ENCODE data around the gene KNDC1.
"Not testable (repeated sequence)": the region's sequence is repeated elsewhere in the genome, so short reads cannot be mapped to it uniquely, and the experiment has no call there.

The KNDC1 gene

DNA sequence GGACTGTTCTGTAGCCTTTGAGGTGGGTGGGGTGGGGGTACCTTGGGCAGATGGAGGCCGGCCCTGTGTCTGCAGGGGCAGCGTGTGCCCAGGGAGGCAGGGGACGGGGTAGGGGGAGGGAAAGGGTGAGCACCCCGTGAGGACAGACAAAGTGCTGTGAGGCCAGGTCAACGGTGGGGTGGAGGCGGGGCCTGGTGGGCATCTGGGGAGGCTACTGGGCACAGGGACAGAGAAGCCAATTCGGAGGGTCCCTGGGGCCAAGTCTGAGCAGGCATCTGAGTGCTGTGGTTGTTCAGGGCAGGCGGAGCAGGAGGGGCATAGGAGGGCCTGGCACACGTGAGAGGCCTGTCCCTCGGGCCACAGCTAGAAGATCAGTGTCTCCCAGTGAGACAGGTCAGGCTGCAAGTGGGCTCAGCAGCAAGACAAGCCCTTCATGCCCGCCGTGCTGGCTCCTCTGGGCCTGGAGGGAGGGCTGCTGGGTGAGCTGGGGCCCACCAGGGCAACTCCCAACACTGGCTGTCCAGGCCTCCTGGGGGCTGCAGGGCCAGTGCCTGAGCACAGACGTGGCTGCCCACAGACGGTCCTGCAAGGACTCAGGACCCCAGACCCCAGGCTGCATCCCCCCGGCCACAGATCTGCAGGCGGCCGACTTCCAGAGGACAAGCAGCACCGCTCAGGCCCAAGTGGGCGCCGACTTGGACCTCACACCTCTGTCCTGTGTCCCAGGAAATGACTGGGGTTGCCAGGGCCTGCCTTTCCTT is 26.4 kb upstream of the KNDC1 start:
- H3K4me1 ChIP-seq (ENCODE audit: insufficient read depth, low read length, severe bottlenecking) = no peaks in the 10 kb centered on the region
- no peaks in the 10 kb centered on the region for H3K27me3 ChIP-seq (ENCODE audit: insufficient read depth, low read length)
- no peaks in the 10 kb centered on the region for H3K9me2 ChIP-seq (ENCODE audit: low read depth, low read length)
- no peak overlapping the region for H3K9ac ChIP-seq (ENCODE audit: low read length)
- no peaks in the 10 kb centered on the region for H3K79me2 ChIP-seq (ENCODE audit: insufficient read depth, low read length)
- no peaks in the 10 kb centered on the region for H3K36me3 ChIP-seq (ENCODE audit: insufficient read depth, low read length)
- no peaks in the 10 kb centered on the region for H3K9me3 ChIP-seq (ENCODE audit: low read length)
- no peak overlapping the region for H3K27ac ChIP-seq (ENCODE audit: low read depth, low read length, poor library complexity, severe bottlenecking)
- no peaks in the 10 kb centered on the region for H4K20me1 ChIP-seq (ENCODE audit: insufficient read depth, low read length)
- H3F3A ChIP-seq (ENCODE audit: insufficient read depth, low read length) = no peaks in the 10 kb centered on the region
- no peak for TF ChIP-seq EZH2 (IDR thresholded peaks at IDR 0.05; ENCODE audit: borderline replicate concordance, low read length)
- TF ChIP-seq, protein P1, sequence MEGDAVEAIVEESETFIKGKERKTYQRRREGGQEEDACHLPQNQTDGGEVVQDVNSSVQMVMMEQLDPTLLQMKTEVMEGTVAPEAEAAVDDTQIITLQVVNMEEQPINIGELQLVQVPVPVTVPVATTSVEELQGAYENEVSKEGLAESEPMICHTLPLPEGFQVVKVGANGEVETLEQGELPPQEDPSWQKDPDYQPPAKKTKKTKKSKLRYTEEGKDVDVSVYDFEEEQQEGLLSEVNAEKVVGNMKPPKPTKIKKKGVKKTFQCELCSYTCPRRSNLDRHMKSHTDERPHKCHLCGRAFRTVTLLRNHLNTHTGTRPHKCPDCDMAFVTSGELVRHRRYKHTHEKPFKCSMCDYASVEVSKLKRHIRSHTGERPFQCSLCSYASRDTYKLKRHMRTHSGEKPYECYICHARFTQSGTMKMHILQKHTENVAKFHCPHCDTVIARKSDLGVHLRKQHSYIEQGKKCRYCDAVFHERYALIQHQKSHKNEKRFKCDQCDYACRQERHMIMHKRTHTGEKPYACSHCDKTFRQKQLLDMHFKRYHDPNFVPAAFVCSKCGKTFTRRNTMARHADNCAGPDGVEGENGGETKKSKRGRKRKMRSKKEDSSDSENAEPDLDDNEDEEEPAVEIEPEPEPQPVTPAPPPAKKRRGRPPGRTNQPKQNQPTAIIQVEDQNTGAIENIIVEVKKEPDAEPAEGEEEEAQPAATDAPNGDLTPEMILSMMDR (IDR thresholded peaks at IDR 0.05; ENCODE audit: low read length) = no peak
- H3K4me2 ChIP-seq (ENCODE audit: low read length) = no peak overlapping the region
- no peak overlapping the region for H3K4me3 ChIP-seq (ENCODE audit: low read depth, low read length, poor library complexity, severe bottlenecking)
- H2AFZ ChIP-seq (ENCODE audit: low read length) = no peak overlapping the region

DNA sequence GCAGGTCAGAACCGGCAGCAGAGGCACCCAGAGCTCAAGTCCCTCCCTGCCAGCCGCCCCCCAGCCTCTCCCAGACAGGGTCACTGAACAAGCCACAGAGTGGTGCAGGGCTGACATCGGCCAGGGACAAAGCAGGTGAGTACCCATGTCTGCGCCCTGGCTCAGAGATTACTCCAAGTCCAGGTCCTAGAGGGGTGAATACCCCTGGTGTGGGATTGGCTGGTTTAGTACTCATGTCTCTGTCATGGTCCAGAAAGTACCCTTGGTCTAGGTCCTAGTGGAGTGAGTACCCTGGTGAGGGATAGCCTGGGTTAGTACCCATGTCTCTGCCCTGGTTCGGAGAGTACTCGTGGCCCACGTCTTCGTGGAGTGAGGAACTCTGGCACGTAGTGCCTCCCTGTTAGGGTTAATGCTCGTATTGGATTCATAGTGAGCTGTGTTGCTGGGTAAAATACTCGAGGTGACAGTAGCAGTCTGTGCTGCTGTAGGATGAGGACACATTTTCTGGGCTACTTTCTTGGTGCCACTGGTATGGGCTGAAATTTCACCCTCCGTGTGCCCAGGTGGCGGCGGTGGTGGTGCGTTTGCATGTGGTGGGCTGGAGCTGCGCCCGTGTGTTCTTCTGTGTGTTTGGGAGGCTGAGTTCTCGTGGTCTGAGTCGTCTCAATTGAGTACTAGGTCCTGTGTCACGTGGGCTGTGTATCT is 25.5 kb upstream of the KNDC1 start:
- H3K4me2 ChIP-seq (ENCODE audit: low read length) = no peak overlapping the region
- no peaks in the 10 kb centered on the region for H3K4me1 ChIP-seq (ENCODE audit: insufficient read depth, low read length, severe bottlenecking)
- no peaks in the 10 kb centered on the region for H4K20me1 ChIP-seq (ENCODE audit: insufficient read depth, low read length)

DNA sequence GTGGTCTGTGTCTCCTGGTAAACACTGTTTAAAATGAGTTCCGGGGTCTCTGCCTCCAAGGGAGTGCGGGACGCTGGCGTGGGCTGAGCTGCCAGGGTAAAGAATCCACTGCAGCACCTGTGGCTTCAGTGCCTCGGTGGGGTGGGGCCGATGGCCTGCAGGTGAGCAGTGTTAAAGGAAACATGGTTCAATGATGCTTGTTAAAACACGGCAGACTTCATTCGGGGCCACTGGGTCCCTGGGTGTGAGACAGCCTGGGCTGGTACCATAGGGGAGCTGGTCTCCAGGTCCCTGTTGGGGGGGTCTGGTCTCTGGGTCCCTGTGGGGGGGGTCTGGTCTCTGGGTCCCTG is 24.9 kb upstream of the KNDC1 start:
- H2AFZ ChIP-seq (ENCODE audit: low read length) = no peak overlapping the region
- no peak for TF ChIP-seq EZH2 (IDR thresholded peaks at IDR 0.05; ENCODE audit: borderline replicate concordance, low read length)
- TF ChIP-seq, protein P1 (IDR thresholded peaks at IDR 0.05; ENCODE audit: low read length) = no peak
- H3K9ac ChIP-seq (ENCODE audit: low read length) = no peak overlapping the region
- H3K27me3 ChIP-seq (ENCODE audit: insufficient read depth, low read length) = no peaks in the 10 kb centered on the region
- no peak overlapping the region for H3K4me3 ChIP-seq (ENCODE audit: low read depth, low read length, poor library complexity, severe bottlenecking)
- no peaks in the 10 kb centered on the region for H4K20me1 ChIP-seq (ENCODE audit: insufficient read depth, low read length)
- H3K4me1 ChIP-seq (ENCODE audit: insufficient read depth, low read length, severe bottlenecking) = no peaks in the 10 kb centered on the region
- H3K27ac ChIP-seq (ENCODE audit: low read depth, low read length, poor library complexity, severe bottlenecking) = no peak overlapping the region
- H3K4me2 ChIP-seq (ENCODE audit: low read length) = no peak overlapping the region
- H3K9me2 ChIP-seq (ENCODE audit: low read depth, low read length) = no peaks in the 10 kb centered on the region
- no peaks in the 10 kb centered on the region for H3K79me2 ChIP-seq (ENCODE audit: insufficient read depth, low read length)
- H3K36me3 ChIP-seq (ENCODE audit: insufficient read depth, low read length) = no peaks in the 10 kb centered on the region
- H3F3A ChIP-seq (ENCODE audit: insufficient read depth, low read length) = no peaks in the 10 kb centered on the region
- no peaks in the 10 kb centered on the region for H3K9me3 ChIP-seq (ENCODE audit: low read length)

More for the DNA sequence above, 25.5 kb upstream of the KNDC1 start:
- H3K36me3 ChIP-seq (ENCODE audit: insufficient read depth, low read length) = no peaks in the 10 kb centered on the region
- H3F3A ChIP-seq (ENCODE audit: insufficient read depth, low read length) = no peaks in the 10 kb centered on the region
- no peaks in the 10 kb centered on the region for H3K79me2 ChIP-seq (ENCODE audit: insufficient read depth, low read length)
- H3K4me3 ChIP-seq (ENCODE audit: low read depth, low read length, poor library complexity, severe bottlenecking) = no peak overlapping the region
- no peaks in the 10 kb centered on the region for H3K9me2 ChIP-seq (ENCODE audit: low read depth, low read length)
- TF ChIP-seq, protein P1 (IDR thresholded peaks at IDR 0.05; ENCODE audit: low read length) = no peak
- TF ChIP-seq EZH2 (IDR thresholded peaks at IDR 0.05; ENCODE audit: borderline replicate concordance, low read length) = no peak
- no peaks in the 10 kb centered on the region for H3K9me3 ChIP-seq (ENCODE audit: low read length)
- H3K27ac ChIP-seq (ENCODE audit: low read depth, low read length, poor library complexity, severe bottlenecking) = no peak overlapping the region
- no peak overlapping the region for H3K9ac ChIP-seq (ENCODE audit: low read length)
- no peaks in the 10 kb centered on the region for H3K27me3 ChIP-seq (ENCODE audit: insufficient read depth, low read length)
- H2AFZ ChIP-seq (ENCODE audit: low read length) = no peak overlapping the region

DNA sequence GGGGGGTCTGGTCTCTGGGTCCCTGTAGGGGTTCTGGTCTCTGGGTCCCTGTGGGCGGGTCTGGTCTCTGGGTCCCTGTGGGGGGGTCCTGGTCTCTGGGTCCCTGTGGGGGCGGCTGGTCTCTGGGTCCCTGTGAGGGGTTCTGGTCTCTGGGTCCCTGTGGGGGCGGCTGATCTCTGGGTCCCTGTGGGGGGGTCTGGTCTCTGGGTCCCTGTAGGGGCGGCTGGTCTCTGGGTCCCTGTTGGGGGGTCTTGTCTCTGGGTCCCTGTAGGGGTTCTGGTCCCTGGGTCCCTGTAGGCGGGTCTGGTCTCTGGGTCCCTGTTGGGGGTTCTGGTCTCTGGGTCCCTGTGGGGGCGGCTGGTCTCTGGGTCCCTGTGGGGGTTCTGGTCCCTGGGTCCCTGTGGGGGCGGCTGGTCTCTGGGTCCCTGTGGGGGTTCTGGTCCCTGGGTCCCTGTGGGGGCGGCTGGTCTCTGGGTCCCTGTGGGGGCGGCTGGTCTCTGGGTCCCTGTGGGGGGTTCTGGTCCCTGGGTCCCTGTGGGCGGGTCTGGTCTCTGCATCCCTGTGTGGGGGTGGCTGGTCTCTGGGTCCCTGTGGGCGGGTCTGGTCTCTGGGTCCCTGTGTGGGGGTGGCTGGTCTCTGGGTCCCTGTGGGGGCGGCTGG is 22.4 kb upstream of the KNDC1 start:
- H3K27ac ChIP-seq (ENCODE audit: low read depth, low read length, poor library complexity, severe bottlenecking); H3K9me2 ChIP-seq (ENCODE audit: low read depth, low read length); H3K4me1 ChIP-seq (ENCODE audit: insufficient read depth, low read length, severe bottlenecking); H3K9me3 ChIP-seq (ENCODE audit: low read length); H3K4me3 ChIP-seq (ENCODE audit: low read depth, low read length, poor library complexity, severe bottlenecking); H3K9ac ChIP-seq (ENCODE audit: low read length); H4K20me1 ChIP-seq (ENCODE audit: insufficient read depth, low read length); H2AFZ ChIP-seq (ENCODE audit: low read length); H3K36me3 ChIP-seq (ENCODE audit: insufficient read depth, low read length); H3K27me3 ChIP-seq (ENCODE audit: insufficient read depth, low read length); H3K4me2 ChIP-seq (ENCODE audit: low read length); H3F3A ChIP-seq (ENCODE audit: insufficient read depth, low read length); H3K79me2 ChIP-seq (ENCODE audit: insufficient read depth, low read length): not testable (repeated sequence)
